HG03039 (cell line): ENCODE results near the gene ADAM10.
"Not testable (repeated sequence)": the region's sequence is repeated elsewhere in the genome, so short reads cannot be mapped to it uniquely, and the experiment has no call there.

Source experiments
- ATAC-seq: cut with Tn5 transposase; IDR thresholded peaks from one replicate; pipeline ENCODE4 v1.9.1; 2021; ENCODE audit warnings: mild to moderate bottlenecking, moderate library complexity; ENCODE audit not compliant: unreplicated experiment

The ADAM10 gene

GRCh38 chr15:58622877-58623276 lies 126.6 kb downstream of the ADAM10 start:
- ATAC-seq: no peak

- not testable (repeated sequence) for ATAC-seq
These were observed 129.2 kb downstream of the ADAM10 start for GRCh38 chr15:58620268-58620667.

GRCh38 chr15:58616171-58616570 lies 133.3 kb downstream of the ADAM10 start:
- ATAC-seq: no peak

- ATAC-seq: no peak
These were observed 137.5 kb downstream of the ADAM10 start for GRCh38 chr15:58611731-58612676.

GRCh38 chr15:58608711-58609110 lies 140.8 kb downstream of the ADAM10 start:
- no peak for ATAC-seq

GRCh38 chr15:58608129-58608590 lies 141.3 kb downstream of the ADAM10 start:
- ATAC-seq: no peak

- ATAC-seq: no peak
These were observed 142.9 kb downstream of the ADAM10 start for GRCh38 chr15:58606577-58607080.

- no peak for ATAC-seq
These were observed 143.5 kb downstream of the ADAM10 start for GRCh38 chr15:58605931-58606530.

- no peak for ATAC-seq
These were observed 145.0 kb downstream of the ADAM10 start for GRCh38 chr15:58604455-58604923.

GRCh38 chr15:58603927-58604326 lies 145.6 kb downstream of the ADAM10 start:
- ATAC-seq: not testable (repeated sequence)

- ATAC-seq: no peak
These were observed 146.7 kb downstream of the ADAM10 start for GRCh38 chr15:58602823-58603222.

GRCh38 chr15:58598829-58599210 lies 150.7 kb downstream of the ADAM10 start:
- ATAC-seq: no peak

GRCh38 chr15:58597943-58598828 lies 151.3 kb downstream of the ADAM10 start:
- no peak for ATAC-seq

- ATAC-seq: no peak
These were observed 153.8 kb downstream of the ADAM10 start for GRCh38 chr15:58595516-58596263.

GRCh38 chr15:58594898-58595297 lies 154.6 kb downstream of the ADAM10 start:
- ATAC-seq: no peak

- ATAC-seq: no peak
These were observed 155.6 kb downstream of the ADAM10 start for GRCh38 chr15:58593870-58594269.

- no peak for ATAC-seq
These were observed 158.6 kb downstream of the ADAM10 start for GRCh38 chr15:58590926-58591325.

- no peak for ATAC-seq
These were observed 159.3 kb downstream of the ADAM10 start for GRCh38 chr15:58590236-58590635.

- ATAC-seq: no peak
These were observed 160.5 kb downstream of the ADAM10 start for GRCh38 chr15:58589047-58589446.

- ATAC-seq: no peak
These were observed 161.4 kb downstream of the ADAM10 start for GRCh38 chr15:58588096-58588495.
